ENCODE measurements around the gene FYCO1.

Gene FYCO1

DNA sequence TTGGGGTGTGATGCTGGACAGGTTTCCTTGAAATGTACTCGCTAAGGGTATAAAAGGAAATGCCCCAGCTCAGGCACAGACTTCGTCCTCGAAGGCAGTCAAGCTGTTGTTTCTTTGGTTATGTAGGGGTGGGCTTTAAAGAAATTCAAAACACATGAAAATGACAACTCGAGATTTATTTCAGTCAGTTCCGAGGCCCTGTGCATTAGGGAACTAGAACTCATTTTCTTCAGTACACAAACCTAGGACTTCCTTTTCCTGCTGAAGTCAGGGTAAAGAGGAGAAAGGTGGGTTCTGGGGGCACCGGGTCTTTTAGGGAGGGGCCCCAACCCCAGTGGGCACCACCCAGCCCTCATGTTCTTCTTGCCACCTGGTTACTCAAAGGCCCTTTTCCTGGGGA is 101.6 kb downstream of the FYCO1 start:
- in situ Hi-C loops (cut with MboI; ENCODE audit: low sequenced_read_pairs): no loop called here
- DNase-seq (ENCODE audit: low spot score in 2 of 2): no peak
- no peaks in the 10 kb centered on the region for H3K4me1 ChIP-seq
- H3K27me3 ChIP-seq (ENCODE audit: low read depth): peaks cover 3% of the 10 kb centered on the region; the same call in 1 of the 2 replicates
- H3K36me3 ChIP-seq (replicated peaks): no peaks in the 10 kb centered on the region
- no peak overlapping the region for H3K4me3 ChIP-seq
- no peaks in the 10 kb centered on the region for H3K9me3 ChIP-seq

DNA sequence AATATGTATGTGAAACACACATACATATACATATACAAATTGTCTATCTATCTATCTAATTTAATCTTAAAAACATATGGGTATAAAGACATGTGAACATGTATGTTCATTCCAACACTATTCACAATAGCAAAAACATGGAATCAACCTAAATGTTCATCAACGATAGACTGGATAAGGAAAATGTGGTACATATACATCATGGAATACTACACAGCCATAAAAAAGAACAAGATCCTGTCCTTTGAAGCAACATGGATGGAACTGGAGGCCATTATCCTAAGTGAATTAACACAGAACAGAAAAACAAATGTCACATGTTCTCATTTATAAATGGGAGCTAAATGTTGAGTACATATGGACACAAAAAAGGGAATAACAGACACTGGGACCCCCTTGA is 103.5 kb downstream of the FYCO1 start:
- no peak overlapping the region for H3K4me3 ChIP-seq
- no peaks in the 10 kb centered on the region for H3K36me3 ChIP-seq (replicated peaks)
- no peaks in the 10 kb centered on the region for H3K4me1 ChIP-seq
- H3K9me3 ChIP-seq: no peaks in the 10 kb centered on the region
- in situ Hi-C loops (cut with MboI; ENCODE audit: low sequenced_read_pairs): no loop called here
- no peak for DNase-seq (ENCODE audit: low spot score in 2 of 2)
- peaks cover 3% of the 10 kb centered on the region; the same call in 1 of the 2 replicates for H3K27me3 ChIP-seq (ENCODE audit: low read depth)

- no peak overlapping the region for H3K4me3 ChIP-seq
- DNase-seq (ENCODE audit: low spot score in 2 of 2): no peak
- H3K36me3 ChIP-seq (replicated peaks): no peaks in the 10 kb centered on the region
- in situ Hi-C loops (cut with MboI; ENCODE audit: low sequenced_read_pairs): no loop called here
- H3K9me3 ChIP-seq: no peaks in the 10 kb centered on the region
- peaks cover 3% of the 10 kb centered on the region; the same call in 1 of the 2 replicates for H3K27me3 ChIP-seq (ENCODE audit: low read depth)
- no peaks in the 10 kb centered on the region for H3K4me1 ChIP-seq
Measured at GRCh38 chr3:45890405-45890804, 105.2 kb downstream of the FYCO1 start.

DNA sequence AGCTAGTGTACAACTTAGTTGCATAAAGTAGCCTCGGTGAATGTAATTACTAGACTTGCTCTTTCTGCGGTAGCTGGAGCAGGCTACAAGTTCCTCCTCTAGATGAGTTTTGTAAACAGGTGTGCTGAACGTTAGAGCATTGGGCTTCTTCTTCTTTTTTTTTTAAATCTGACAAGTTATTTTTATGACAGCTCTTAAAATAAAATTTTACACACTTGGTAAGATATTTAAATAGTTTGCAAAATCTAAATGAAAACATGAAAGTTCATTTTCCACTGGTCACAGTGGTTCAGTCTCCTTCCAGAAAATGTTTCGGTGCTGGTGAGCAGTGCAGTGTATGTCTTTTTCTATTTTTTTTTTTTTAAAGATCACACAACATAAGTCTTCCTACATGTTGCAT is 106.3 kb downstream of the FYCO1 start:
- no peaks in the 10 kb centered on the region for H3K36me3 ChIP-seq (replicated peaks)
- H3K4me3 ChIP-seq: no peak overlapping the region
- in situ Hi-C loops (cut with MboI; ENCODE audit: low sequenced_read_pairs): no loop called here
- H3K4me1 ChIP-seq: no peaks in the 10 kb centered on the region
- no peaks in the 10 kb centered on the region for H3K9me3 ChIP-seq
- H3K27me3 ChIP-seq (ENCODE audit: low read depth): peaks cover 3% of the 10 kb centered on the region; the same call in 1 of the 2 replicates
- no peak for DNase-seq (ENCODE audit: low spot score in 2 of 2)

- in situ Hi-C loops (cut with MboI; ENCODE audit: low sequenced_read_pairs): no loop called here
- no peak for DNase-seq (ENCODE audit: low spot score in 2 of 2)
- Histone ChIP-seq H3K27me3 (ENCODE audit: low read depth) (peaks cover 3% of the 10 kb centered on the region; the same call in 1 of the 2 replicates), H3K36me3 (replicated peaks) (no peaks in the 10 kb centered on the region), H3K4me1 (no peaks in the 10 kb centered on the region), H3K9me3 (no peaks in the 10 kb centered on the region), H3K4me3 (no peak overlapping the region)
Measured at GRCh38 chr3:45887759-45888511, 107.7 kb downstream of the FYCO1 start.

- H3K4me1 ChIP-seq: no peaks in the 10 kb centered on the region
- in situ Hi-C loops (cut with MboI; ENCODE audit: low sequenced_read_pairs): no loop called here
- H3K9me3 ChIP-seq: no peaks in the 10 kb centered on the region
Measured at GRCh38 chr3:45887285-45887684, 108.3 kb downstream of the FYCO1 start.

DNA sequence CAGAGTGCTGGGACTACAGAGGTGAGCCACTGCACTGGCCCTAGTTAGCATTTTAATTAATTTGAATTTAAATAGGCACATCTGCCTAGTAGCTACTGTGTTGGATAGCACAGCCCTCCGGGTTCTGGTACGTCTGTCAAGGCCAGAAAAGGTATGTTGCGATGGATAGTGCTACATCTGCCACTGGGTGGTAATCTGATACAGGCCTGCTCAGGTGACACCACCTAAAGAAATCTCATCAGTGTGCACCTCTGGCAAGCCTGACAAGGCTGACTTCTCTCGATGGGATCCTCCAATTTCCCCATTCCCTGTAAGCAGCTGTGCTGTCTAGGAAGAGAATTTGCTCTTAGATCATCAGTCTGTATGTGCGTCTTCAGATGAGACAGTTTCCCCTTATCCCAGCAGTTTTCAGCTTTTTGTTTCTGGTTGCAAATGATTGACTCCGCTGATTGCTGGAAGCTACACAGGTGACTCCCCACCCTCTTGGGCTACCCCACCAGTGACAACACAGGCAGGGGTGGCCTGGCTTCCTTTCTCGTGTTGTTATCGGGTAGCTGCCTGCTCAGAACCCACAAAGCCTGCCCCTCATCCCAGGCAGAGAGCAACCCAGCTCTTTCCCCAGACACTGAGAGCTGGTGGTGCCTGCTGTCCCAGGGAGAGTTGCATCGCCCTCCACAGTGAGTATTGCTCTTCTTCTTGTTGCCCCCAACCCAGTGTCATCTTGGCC is 109.5 kb downstream of the FYCO1 start, which contains the start of gene CCR9:
TSS of gene CCR9 (plus strand) at position 565 of the 727 bp plus-strand sequence. CDS start 8,391 bp downstream, outside the sequence.
- Histone ChIP-seq H3K9me3 (no peaks in the 10 kb centered on the region), H3K27me3 (ENCODE audit: low read depth) (peaks cover 5% of the 10 kb centered on the region; the same call in 1 of the 2 replicates), H3K4me3 (no peak within 1 kb of the TSS), H3K36me3 (replicated peaks) (no peaks in the 10 kb centered on the region), H3K4me1 (no peaks in the 10 kb centered on the region)
- in situ Hi-C loops (cut with MboI; ENCODE audit: low sequenced_read_pairs): no loop called here
- DNase-seq (ENCODE audit: low spot score in 2 of 2): no peak

More at GRCh38 chr3:45887285-45887684, 108.3 kb downstream of the FYCO1 start:
- Histone ChIP-seq H3K36me3 (replicated peaks) (no peaks in the 10 kb centered on the region), H3K27me3 (ENCODE audit: low read depth) (peaks cover 5% of the 10 kb centered on the region; the same call in 1 of the 2 replicates), H3K4me3 (no peak overlapping the region)
- no peak for DNase-seq (ENCODE audit: low spot score in 2 of 2)

DNA sequence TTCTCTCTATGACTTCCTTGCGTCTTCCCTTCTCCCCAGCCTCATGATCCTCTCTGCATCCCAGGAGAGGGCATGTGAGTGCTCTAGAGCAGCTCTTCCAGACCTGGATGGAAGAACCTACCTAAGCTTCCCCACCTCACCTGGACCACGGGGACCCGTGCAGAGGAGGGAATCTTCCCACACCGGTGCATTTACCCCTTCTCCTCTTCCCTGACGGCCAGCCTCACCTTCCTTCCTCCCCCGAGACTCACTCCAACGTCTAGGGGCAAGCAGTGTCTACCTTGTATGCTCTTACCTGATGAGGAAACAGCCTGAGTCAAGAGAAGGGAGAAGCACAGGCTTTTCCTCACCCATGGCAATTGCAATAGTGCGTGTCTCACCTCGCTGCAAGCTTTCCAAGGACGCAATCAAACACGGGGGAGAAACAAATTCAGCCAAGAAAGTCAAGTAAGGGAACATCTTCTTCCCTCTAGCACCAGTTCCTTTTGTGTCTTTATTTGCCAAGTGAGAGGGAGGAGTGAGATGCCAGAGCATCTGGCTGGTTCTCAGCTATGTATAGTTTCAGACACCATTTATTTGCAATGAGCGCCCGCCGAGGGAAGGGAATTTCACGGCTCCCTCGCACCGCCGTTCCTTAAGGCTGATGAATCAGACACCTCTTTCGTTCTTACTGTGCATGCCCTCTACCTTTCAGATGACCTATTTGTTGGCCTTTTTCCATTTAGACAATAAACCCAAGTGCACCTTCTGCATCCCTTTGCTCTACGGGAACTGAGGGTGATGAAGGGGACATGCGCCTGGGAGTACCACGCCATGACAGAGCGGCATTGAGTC is 111.0 kb downstream of the FYCO1 start:
- 0 out of 2 replicates have a peak, but pooled peaks cover 2% of the 10 kb centered on the region for H3K27me3 ChIP-seq (ENCODE audit: low read depth)
- no peaks in the 10 kb centered on the region for H3K36me3 ChIP-seq (replicated peaks)
- H3K4me3 ChIP-seq: no peak overlapping the region
- no peak for DNase-seq (ENCODE audit: low spot score in 2 of 2)
- H3K4me1 ChIP-seq: no peaks in the 10 kb centered on the region
- in situ Hi-C loops (cut with MboI; ENCODE audit: low sequenced_read_pairs): no loop called here
- no peaks in the 10 kb centered on the region for H3K9me3 ChIP-seq

GRCh38 chr3:45881078-45882022 is 114.3 kb downstream of the FYCO1 start:
- H3K4me1 ChIP-seq: no peaks in the 10 kb centered on the region
- DNase-seq (ENCODE audit: low spot score in 2 of 2): no peak
- in situ Hi-C loops (cut with MboI; ENCODE audit: low sequenced_read_pairs): no loop called here
- H3K9me3 ChIP-seq: no peaks in the 10 kb centered on the region
- H3K27me3 ChIP-seq (ENCODE audit: low read depth): 0 out of 2 replicates have a peak, but pooled peaks cover 2% of the 10 kb centered on the region
- H3K4me3 ChIP-seq: no peak overlapping the region
- H3K36me3 ChIP-seq (replicated peaks): no peaks in the 10 kb centered on the region

- H3K9me3 ChIP-seq: no peaks in the 10 kb centered on the region
- no peak overlapping the region for H3K4me3 ChIP-seq
- no peaks in the 10 kb centered on the region for H3K4me1 ChIP-seq
- no peaks in the 10 kb centered on the region for H3K36me3 ChIP-seq (replicated peaks)
- 0 out of 2 replicates have a peak, but pooled peaks cover 2% of the 10 kb centered on the region for H3K27me3 ChIP-seq (ENCODE audit: low read depth)
- DNase-seq (ENCODE audit: low spot score in 2 of 2): no peak
- in situ Hi-C loops (cut with MboI; ENCODE audit: low sequenced_read_pairs): no loop called here
Measured at GRCh38 chr3:45880725-45881077, 114.9 kb downstream of the FYCO1 start.

GRCh38 chr3:45878124-45878523 is 117.5 kb downstream of the FYCO1 start:
- Histone ChIP-seq H3K4me1 (no peaks in the 10 kb centered on the region), H3K36me3 (replicated peaks) (no peaks in the 10 kb centered on the region), H3K27me3 (ENCODE audit: low read depth) (0 out of 2 replicates have a peak, but pooled peaks cover 2% of the 10 kb centered on the region), H3K9me3 (no peaks in the 10 kb centered on the region), H3K4me3 (no peak overlapping the region)
- no peak for DNase-seq (ENCODE audit: low spot score in 2 of 2)
- in situ Hi-C loops (cut with MboI; ENCODE audit: low sequenced_read_pairs): no loop called here

DNA sequence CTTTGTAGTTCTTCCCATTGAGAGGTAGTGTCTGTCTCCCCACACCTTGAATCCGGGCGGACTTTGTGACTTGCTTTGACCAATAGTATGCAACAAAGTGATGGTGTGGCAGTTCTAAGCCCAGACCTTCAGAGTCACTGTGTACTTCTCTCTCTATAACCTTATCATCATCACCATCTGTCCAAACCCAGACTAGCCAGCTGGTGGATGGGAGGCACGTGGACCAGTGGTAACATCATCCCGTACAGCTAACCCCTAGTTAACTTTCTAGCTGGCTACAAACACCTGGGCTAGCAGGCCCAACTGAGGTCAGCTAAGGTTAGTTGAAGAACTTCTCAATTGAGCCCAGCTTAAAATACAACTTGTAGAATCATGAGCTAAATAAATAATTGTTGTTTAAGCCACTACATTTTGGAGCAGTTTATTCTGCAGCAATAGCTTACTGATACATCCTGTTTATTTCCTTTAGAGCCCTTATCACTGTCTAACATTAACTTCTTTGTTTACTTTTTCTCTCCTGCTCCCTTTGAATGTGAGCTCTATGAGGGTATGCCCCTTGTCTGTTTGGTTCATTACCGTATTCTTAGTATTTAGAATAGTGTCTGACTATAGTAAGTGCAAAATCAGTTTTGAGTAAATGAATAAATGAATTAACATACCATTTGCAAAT is 120.8 kb downstream of the FYCO1 start:
- Histone ChIP-seq H3K27me3 (ENCODE audit: low read depth) (no peaks in the 10 kb centered on the region), H3K4me1 (no peaks in the 10 kb centered on the region), H3K9me3 (no peaks in the 10 kb centered on the region), H3K36me3 (replicated peaks) (no peaks in the 10 kb centered on the region), H3K4me3 (no peak overlapping the region)
- in situ Hi-C loops (cut with MboI; ENCODE audit: low sequenced_read_pairs): no loop called here
- no peak for DNase-seq (ENCODE audit: low spot score in 2 of 2)
